ENCODE measurements around the gene GTF2A1L.

DNA sequence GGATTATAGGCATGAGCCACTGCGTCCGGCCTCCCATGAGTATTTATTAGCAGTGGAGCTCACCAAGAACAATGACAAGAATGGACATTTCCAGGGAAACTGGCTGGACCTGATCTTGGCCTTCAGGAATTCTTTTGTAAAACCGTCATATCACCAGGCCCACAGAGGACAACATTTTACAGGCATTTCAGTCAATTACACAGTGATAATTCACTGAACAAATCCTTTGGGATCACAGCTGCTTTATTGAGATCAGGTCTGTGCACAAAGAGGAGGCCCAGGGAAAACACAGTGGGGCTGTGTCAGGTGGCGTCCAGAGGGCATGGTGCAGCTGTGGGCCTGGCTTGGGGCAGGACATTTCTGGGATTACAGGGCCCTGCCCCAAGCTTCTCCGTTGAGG is 30.1 kb upstream of the GTF2A1L start:
- TF ChIP-seq POLR2A (IDR thresholded peaks at IDR 0.05): no peak
- TF ChIP-seq, protein P1, sequence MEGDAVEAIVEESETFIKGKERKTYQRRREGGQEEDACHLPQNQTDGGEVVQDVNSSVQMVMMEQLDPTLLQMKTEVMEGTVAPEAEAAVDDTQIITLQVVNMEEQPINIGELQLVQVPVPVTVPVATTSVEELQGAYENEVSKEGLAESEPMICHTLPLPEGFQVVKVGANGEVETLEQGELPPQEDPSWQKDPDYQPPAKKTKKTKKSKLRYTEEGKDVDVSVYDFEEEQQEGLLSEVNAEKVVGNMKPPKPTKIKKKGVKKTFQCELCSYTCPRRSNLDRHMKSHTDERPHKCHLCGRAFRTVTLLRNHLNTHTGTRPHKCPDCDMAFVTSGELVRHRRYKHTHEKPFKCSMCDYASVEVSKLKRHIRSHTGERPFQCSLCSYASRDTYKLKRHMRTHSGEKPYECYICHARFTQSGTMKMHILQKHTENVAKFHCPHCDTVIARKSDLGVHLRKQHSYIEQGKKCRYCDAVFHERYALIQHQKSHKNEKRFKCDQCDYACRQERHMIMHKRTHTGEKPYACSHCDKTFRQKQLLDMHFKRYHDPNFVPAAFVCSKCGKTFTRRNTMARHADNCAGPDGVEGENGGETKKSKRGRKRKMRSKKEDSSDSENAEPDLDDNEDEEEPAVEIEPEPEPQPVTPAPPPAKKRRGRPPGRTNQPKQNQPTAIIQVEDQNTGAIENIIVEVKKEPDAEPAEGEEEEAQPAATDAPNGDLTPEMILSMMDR (IDR thresholded peaks at IDR 0.05): no peak

Measured in body of pancreas (tissue), 4 donors.